Activated T-helper 1 cell treated with Interleukin-2 at 50 U/mL for 16 hours (primary cell): ENCODE measurements around the gene SLC2A6.

Source experiments
- DNase-seq: peaks from one replicate; pipeline ENCODE4 v3.0.0-alpha.2; 2020; ENCODE audit warnings: low read depth

SLC2A6 gene

DNA sequence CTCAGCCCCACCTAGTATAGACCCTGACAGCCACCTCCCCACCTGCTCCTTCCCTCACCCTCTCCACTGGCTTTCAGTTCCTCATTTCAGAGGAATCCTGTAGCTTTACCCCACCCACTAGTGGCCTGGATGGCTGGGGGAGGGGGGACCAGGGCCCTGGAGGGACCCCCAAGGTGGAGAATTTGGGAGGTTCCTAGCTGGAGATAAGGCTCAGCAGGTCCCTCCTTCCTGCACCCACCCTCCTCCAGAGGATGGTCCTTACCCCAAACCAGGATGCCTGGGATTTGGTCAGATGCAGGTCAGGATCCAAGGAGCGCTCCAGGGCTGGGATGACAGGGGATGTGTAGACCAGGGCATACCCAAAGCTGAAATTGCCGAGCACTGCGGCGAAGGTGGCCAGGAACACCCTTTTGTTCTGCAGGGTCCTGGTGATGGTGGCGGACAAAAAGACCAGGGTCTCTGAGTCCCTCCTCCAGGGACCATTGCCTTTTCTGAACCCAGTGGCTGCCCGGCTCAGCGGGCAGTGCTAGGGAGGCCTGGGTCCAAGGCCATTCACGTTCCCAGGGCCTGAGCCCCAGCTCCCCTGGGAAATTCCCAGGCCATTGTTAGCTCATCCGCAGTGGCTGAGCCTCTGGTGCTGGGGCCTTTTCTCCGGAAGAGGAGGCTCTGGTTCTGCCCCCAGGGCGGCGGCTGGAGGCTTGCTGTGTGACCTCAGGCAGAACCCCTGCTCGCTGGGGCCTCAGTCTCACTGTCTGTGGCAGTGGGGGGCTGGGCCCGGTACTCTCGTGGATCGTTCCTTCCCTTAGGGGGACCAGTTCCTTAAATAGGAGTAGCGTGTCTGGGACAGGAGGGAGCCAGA lies 678 bp downstream of the SLC2A6 start:
- DNase-seq = no peak

GRCh38 chr9:133477461-133477860 lies 1.4 kb downstream of the SLC2A6 start:
- DNase-seq = no peak

- no peak for DNase-seq
Measured at GRCh38 chr9:133476941-133477340, 2.0 kb downstream of the SLC2A6 start.

- no peak for DNase-seq
Measured at GRCh38 chr9:133476036-133476931, 2.6 kb downstream of the SLC2A6 start.

GRCh38 chr9:133475292-133476012 lies 3.4 kb downstream of the SLC2A6 start:
- DNase-seq = no peak

GRCh38 chr9:133474853-133475252 lies 4.0 kb downstream of the SLC2A6 start:
- DNase-seq = no peak

DNA sequence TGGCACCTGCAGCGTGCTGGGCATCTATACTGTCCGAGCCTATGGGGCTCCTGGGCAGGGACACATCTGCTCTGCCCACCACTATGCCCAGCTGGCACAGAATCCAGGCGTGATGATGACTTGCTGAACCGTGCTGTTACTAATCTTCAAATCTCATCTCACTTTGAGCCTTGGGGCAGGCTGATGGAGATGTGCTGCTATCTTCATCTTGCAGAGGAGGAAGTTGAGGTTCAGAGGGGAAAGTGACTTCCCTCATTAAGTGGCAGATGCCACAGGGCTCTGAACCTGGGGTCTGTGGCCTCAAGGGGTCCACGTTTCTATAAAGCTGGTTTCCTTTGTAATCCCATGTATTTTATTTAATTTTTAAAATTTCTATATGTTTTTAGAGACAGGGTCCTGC lies 4.7 kb downstream of the SLC2A6 start:
- no peak for DNase-seq

DNA sequence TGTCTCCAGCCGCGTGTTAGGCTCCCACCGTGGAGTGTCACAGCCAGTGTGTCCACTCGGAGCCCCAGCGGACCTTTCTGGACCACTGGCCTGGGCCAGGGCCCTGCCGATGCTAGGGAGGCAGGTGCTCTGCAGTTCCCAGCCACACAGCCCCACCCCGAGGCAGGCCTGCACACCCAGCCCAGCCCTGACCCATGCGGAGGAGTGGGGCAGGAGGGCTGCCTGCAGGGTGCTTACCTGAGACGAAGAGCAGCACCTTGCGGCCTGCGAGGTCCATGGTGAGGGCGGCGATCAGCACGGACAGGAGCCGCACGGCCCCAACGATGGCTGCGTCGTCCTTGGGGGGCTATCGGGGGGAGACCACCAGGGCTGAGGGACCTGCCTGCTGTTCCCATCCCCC lies 5.2 kb downstream of the SLC2A6 start:
- no peak for DNase-seq

GRCh38 chr9:133472753-133473378 lies 6.0 kb downstream of the SLC2A6 start:
- no peak for DNase-seq

DNA sequence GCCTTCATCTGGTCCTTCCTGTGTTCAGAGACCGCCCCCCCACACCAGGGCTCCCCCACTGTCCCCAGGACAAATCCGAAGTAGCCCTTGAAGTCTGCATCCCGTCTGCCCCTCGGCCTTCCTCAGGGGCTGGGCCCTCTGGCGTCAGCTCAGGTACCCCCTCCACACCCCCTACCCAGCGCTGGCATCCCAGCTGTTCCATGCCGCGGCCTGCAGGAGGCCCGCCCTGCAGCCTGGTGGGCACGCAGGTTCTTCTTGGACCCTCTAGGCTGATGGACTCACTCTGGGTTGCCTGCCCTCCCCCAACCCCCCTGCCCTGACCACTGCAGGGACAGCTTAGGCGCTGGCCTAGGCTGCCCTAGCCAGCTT lies 6.6 kb downstream of the SLC2A6 start:
- no peak for DNase-seq

- no peak for DNase-seq
Measured at GRCh38 chr9:133471551-133472276, 7.2 kb downstream of the SLC2A6 start.

DNA sequence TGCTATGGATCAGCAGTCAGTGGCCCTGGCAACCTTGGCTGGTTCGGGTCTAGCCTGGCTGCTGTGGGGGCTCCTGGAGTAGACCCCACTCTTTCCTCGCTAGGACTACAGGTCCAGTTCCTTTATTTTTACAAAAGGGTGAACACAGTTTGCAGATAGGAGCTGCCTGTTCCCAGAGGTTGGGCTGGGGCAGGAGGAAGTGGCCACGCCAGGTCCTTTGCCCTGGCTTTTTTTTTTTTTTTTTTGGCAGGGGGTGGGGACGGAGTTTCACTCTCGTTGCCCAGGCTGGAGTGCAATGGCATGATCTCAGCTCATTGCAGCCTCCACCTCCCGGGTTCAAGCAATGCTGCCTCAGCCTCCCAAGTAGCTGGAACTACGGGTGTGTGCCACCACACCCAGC lies 7.9 kb downstream of the SLC2A6 start:
- no peak for DNase-seq

DNA sequence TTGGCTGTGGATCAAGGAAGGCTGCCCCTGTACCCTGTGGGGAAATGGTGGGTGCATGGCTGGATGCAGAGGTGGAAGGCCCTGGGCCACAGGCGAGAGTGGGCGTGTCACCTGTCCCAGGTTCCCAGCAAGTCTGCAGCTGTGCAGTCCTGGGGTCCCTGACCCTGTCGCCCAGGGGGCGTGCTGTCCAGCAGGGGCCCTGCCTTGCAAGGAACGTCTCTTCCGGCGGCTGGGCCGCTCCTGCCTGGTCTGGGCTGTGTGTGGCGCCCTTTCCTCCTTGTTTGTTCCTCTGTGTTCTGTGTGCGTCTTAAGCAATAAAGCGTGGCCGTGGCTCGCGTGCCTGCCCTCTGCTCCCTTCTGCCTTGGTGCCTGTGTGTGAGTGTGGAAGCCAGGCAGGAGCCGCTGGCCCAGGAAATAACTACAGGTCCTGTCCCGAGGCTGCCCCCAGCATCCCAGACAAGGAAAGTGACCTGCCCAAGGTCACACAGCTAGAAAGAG lies 8.4 kb downstream of the SLC2A6 start:
- DNase-seq = no peak

- DNase-seq = no peak
Measured at GRCh38 chr9:133468777-133469421, 10.0 kb downstream of the SLC2A6 start.

GRCh38 chr9:133468374-133468773 lies 10.5 kb downstream of the SLC2A6 start:
- no peak for DNase-seq

DNA sequence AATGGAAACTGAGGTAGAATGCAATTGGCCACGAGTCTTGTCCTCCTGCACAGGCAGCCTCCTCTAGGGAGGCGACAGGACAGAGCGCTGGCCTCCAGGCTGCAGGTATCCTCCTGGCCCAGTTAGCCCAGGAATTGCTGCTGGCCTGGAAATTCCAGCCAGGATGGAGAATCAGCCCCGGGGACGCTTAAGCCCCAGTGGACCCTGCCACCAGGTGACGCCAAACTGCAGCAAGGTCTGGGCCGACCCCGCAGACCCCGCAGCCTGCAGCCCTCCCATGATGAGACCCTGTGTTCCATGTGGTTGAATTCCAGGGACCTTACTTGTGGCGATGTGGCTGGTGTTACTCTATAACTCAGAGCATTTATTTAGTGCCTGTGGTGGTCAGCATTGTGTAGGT lies 11.8 kb downstream of the SLC2A6 start:
- no peak for DNase-seq

- DNase-seq = no peak
Measured at GRCh38 chr9:133465984-133466383, 12.9 kb downstream of the SLC2A6 start.

DNA sequence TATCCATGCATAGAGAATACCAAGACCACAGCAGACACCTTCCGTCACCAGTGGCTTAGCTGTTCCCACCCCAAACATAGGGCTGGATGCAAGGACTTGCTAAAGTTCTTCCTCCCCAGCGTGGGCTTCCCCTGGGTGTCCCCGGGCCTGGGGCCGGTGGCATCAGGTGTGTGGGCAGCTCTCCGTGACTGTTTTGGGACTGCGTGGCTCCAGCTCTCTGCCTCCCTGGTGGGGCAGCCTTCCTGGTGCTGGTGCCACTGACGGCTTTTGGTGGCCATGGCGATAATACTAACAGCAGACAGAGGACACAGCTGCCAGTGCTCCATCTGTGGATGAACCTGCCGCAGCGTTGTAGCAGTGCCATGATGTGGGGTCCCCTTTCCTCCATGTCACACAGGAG lies 14.3 kb downstream of the SLC2A6 start:
- no peak for DNase-seq

DNA sequence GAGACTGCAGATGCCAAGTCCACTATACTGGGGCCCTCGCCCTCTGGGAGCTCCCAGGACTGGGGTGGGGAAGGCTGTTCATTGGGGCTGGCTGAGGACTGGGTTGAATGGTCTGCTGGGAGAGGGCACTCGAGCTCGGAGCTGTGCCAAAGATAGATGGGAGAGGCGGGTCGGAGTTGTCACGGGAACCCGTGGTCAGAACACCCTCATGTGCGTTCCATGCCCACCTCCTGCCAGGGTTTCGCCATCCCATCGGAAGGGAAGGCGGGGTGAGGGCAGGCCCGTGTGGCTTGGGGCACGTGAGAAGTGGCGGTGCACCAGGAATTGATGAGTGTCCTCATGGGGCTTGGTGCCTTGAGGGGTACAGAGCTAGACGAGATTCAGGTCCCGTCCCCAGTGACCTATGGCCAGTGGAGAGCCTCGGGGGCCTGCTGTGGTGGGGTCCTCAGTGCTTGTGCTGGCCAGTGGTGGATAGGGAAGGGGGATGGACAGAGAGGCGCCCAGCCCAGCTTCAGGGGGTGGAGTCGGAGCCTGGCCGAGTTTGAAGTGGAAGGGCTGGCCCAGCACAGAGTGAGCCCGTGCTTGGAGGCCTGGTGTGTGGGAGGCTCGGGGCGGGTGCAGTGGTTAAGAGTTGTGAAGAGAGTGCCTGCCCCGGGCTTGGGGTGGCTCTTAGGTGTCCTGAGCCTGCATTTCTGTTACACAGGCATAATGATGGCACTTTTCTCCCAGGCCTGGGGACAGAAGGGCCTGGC lies 14.9 kb downstream of the SLC2A6 start:
- DNase-seq = no peak
